HepG2 (cell line): ENCODE data around the gene KRTAP5-6. TPM values are rescaled to one million over a fixed set of nuclear protein-coding genes. Genes with fewer than 3 reads are reported as not detected.

Experiments
- AHDC1 ChIP-seq: sonication (generic); formaldehyde crosslinking; IDR thresholded peaks from 2 replicates; pipeline ENCODE4 v1.5.1; 2020; ENCODE audit warnings: mild to moderate bottlenecking, missing genetic modification reagents, borderline replicate concordance
- GATAD2A ChIP-seq: IDR thresholded peaks from 2 replicates; pipeline ENCODE4 v1.6.1; 2016
- HNF4A ChIP-seq: sonication (generic); formaldehyde crosslinking; IDR thresholded peaks from 2 replicates; pipeline ENCODE4 v1.4.0; 2020; ENCODE audit warnings: missing genetic modification reagents
- NR2F6 ChIP-seq, 2 experiments: IDR thresholded peaks; 2 replicates each; pipeline ENCODE4 v1.6.1; 2016; ENCODE audit warnings: antibody characterized with exemption in 1 of 2, mild to moderate bottlenecking in 1 of 2
- RBM39 ChIP-seq: fragments of 200-400 bp; formaldehyde crosslinking; IDR thresholded peaks from one replicate; pipeline ENCODE4 v1.6.1; 2018; ENCODE audit warnings: antibody characterized with exemption, mild to moderate bottlenecking, low read depth, low read length; ENCODE audit not compliant: poor library complexity, severe bottlenecking
- SSRP1 ChIP-seq: IDR thresholded peaks from 2 replicates; pipeline ENCODE4 v1.6.1; 2016; ENCODE audit warnings: control low read depth
- ZBTB33 ChIP-seq: sonication (generic); formaldehyde crosslinking; IDR thresholded peaks from 2 replicates; pipeline ENCODE4 v1.4.0; 2020; ENCODE audit warnings: missing genetic modification reagents
- ZNF18 ChIP-seq: sonication (generic); formaldehyde crosslinking; IDR thresholded peaks from 2 replicates; pipeline ENCODE4 v1.8.0; 2022; ENCODE audit warnings: mild to moderate bottlenecking, missing genetic modification reagents; ENCODE audit not compliant: insufficient replicate concordance
- ZNF276 ChIP-seq: sonication (generic); formaldehyde crosslinking; IDR thresholded peaks from 2 replicates; pipeline ENCODE4 v1.4.0; 2020; ENCODE audit warnings: mild to moderate bottlenecking, low read depth, missing genetic modification reagents
- ZNF557 ChIP-seq: sonication (generic); formaldehyde crosslinking; IDR thresholded peaks from 2 replicates; pipeline ENCODE4 v1.4.0; 2020; ENCODE audit warnings: missing genetic modification reagents
- ZNF7 ChIP-seq: IDR thresholded peaks from 2 replicates; pipeline ENCODE4 v1.6.1; 2016; ENCODE audit warnings: missing biosample characterization, missing genetic modification reagents
- polyA plus RNA-seq, 8 experiments: library from polyadenylated mRNA; depleted of rRNA in 3 of 8; stranded (reverse) in 7 of 8; unstranded in 1 of 8; fragments of >200 nt; fragmentation: Illumina TruSeq in 4 of 8; extraction: Trizol in 4 of 8; gene quantifications; 2 replicates each; pipeline versions ENCODE4 v1.2.1 to v1.2.3, GENCODE V29; 2011 to 2016; ENCODE audit warnings: low read depth in 4 of 8, missing spikeins in 1 of 8, mixed read lengths in 1 of 8; ENCODE audit not compliant: insufficient read depth in 1 of 8
- total RNA-seq, 5 experiments: library from RNA; depleted of rRNA; stranded (reverse); fragments of >200 nt; fragmentation: Illumina TruSeq; extraction: Trizol; gene quantifications; 2 replicates each; pipeline ENCODE4 v1.2.3, GENCODE V29; 2016; ENCODE audit warnings: low read depth in 1 of 5

The KRTAP5-6 gene
- total and polyA plus RNA-seq, 2 of the 13 experiments (the other 11 are each of a cell fraction or from before 2014, with no cell fraction given), result not detected

GRCh38 chr11:1693327-1694063 is 3.5 kb upstream of the KRTAP5-6 start (continued):
- TF ChIP-seq SSRP1 (no peak), ZNF18 (CRISPR knock-in tag) (no peak), ZNF7 (CRISPR knock-in tag) (no peak), GATAD2A (CRISPR knock-in tag) (peak; percentile 77), HNF4A (CRISPR knock-in tag) (no peak; the same call in 1 of the 2 replicates), ZNF276 (CRISPR knock-in tag) (peak; percentile 95; the same call in 1 of the 2 replicates), NR2F6 (IDR thresholded peaks at IDR 0.05) (no peak), NR2F6 (CRISPR knock-in tag; IDR thresholded peaks at IDR 0.05) (peak; percentile 8), ZBTB33 (CRISPR knock-in tag) (no peak; the same call in 1 of the 2 replicates), ZNF557 (no peak), RBM39 (no peak), AHDC1 (CRISPR knock-in tag) (no peak)
